Measurements from ENCODE around the gene LRPAP1.

- TF ChIP-seq EZH2phosphoT487 (IDR thresholded peaks at IDR 0.05; ENCODE audit: borderline replicate concordance) = no peak
- TF ChIP-seq CTCF (conservative IDR thresholded peaks at IDR 0.05; ENCODE audit: low read length) = no peak
These were observed 73.9 kb downstream of the LRPAP1 start for GRCh38 chr4:3458371-3458770.
